GM18505 (cell line): Measurements from ENCODE around the gene BRD1.
"Not testable (repeated sequence)": the region's sequence is repeated elsewhere in the genome, so short reads cannot be mapped to it uniquely, and the experiment has no call there.

Experiments used
- ATAC-seq: cut with Tn5 transposase; IDR thresholded peaks from one replicate; pipeline ENCODE4 v1.9.1; 2021; ENCODE audit not compliant: unreplicated experiment
- POLR2A ChIP-seq: IDR thresholded peaks from 4 replicates; pipeline ENCODE4 v1.6.1; 2011; ENCODE audit warnings: borderline replicate concordance; ENCODE audit not compliant: insufficient read depth, insufficient read length; ENCODE audit errors: extremely low read depth

Gene BRD1

GRCh38 chr22:49793871-49794270 is 33.8 kb downstream of the BRD1 start:
- ATAC-seq = no peak
- TF ChIP-seq POLR2A = no peak

- no peak for ATAC-seq
- no peak for TF ChIP-seq POLR2A
Observed at GRCh38 chr22:49793296-49793695, 34.4 kb downstream of the BRD1 start.

- no peak for TF ChIP-seq POLR2A
- no peak for ATAC-seq
Observed at GRCh38 chr22:49792107-49792506, 35.6 kb downstream of the BRD1 start.

GRCh38 chr22:49791682-49792081 is 36.0 kb downstream of the BRD1 start:
- ATAC-seq = no peak
- TF ChIP-seq POLR2A = no peak

GRCh38 chr22:49790912-49791311 is 36.8 kb downstream of the BRD1 start:
- no peak for TF ChIP-seq POLR2A
- no peak for ATAC-seq

GRCh38 chr22:49789289-49790141 is 38.2 kb downstream of the BRD1 start:
- TF ChIP-seq POLR2A = no peak
- no peak for ATAC-seq

GRCh38 chr22:49788504-49788903 is 39.2 kb downstream of the BRD1 start:
- no peak for TF ChIP-seq POLR2A
- ATAC-seq = no peak

- no peak for ATAC-seq
- no peak for TF ChIP-seq POLR2A
Observed at GRCh38 chr22:49787861-49788260, 39.8 kb downstream of the BRD1 start.

- no peak for ATAC-seq
- no peak for TF ChIP-seq POLR2A
Observed at GRCh38 chr22:49786976-49787706, 40.5 kb downstream of the BRD1 start.

GRCh38 chr22:49785841-49786471 is 41.7 kb downstream of the BRD1 start:
- TF ChIP-seq POLR2A = no peak
- ATAC-seq = no peak

GRCh38 chr22:49785046-49785521 is 42.6 kb downstream of the BRD1 start:
- TF ChIP-seq POLR2A = no peak
- ATAC-seq = no peak

GRCh38 chr22:49784630-49784971 is 43.1 kb downstream of the BRD1 start:
- ATAC-seq = no peak
- no peak for TF ChIP-seq POLR2A

- TF ChIP-seq POLR2A = no peak
- no peak for ATAC-seq
Observed at GRCh38 chr22:49783926-49784629, 43.6 kb downstream of the BRD1 start.

GRCh38 chr22:49783036-49783746 is 44.5 kb downstream of the BRD1 start:
- ATAC-seq = no peak
- no peak for TF ChIP-seq POLR2A

- ATAC-seq = not testable (repeated sequence)
Observed at GRCh38 chr22:49781886-49782285, 45.8 kb downstream of the BRD1 start.
